NB4 (cell line): ENCODE results near the gene PDXK.

Experiments
- DNase-seq: peaks from one replicate; pipeline ENCODE4 v3.0.0; 2010; ENCODE audit warnings: low read depth
- H3K4me3 ChIP-seq: one replicate; pipeline ENCODE4 v1.5.1; 2011; ENCODE audit warnings: mild to moderate bottlenecking, low read depth, low read length, moderate library complexity
- MYC ChIP-seq: IDR thresholded peaks from 2 replicates; pipeline ENCODE4 v1.6.1; 2011; ENCODE audit warnings: low read depth, low read length
- POLR2A ChIP-seq: IDR thresholded peaks from 2 replicates; pipeline ENCODE4 v1.6.1; 2011; ENCODE audit warnings: mild to moderate bottlenecking; ENCODE audit not compliant: insufficient read length; ENCODE audit errors: extremely low read depth
- TF ChIP-seq, protein P1 (sequence below): IDR thresholded peaks from 2 replicates; pipeline ENCODE4 v1.6.1; 2011; ENCODE audit warnings: low read depth, low read length
- TF ChIP-seq, protein P2 (sequence below): IDR thresholded peaks from one replicate; pipeline ENCODE4 v1.5.1; 2012; ENCODE audit warnings: low read depth, low read length

Gene PDXK

DNA sequence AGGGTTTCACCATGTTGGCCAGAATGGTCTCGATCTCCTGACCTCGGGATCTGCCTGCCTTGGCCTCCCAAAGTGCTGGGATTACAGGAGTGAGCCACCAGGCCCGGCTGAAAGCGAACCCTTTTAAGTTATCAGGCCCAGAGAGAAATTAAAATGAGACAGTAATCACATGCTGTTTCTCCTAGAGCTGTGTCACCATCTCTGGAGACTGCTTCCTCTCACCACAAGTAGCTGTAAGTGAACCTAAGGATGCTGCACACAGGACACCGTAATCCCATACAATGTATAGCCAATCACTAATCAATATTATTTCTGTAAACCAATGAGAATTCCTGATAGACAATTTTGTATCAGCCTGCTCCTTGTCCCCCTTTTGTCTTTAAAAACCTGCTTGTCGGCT is 62.9 kb downstream of the PDXK start:
- TF ChIP-seq, protein P1, sequence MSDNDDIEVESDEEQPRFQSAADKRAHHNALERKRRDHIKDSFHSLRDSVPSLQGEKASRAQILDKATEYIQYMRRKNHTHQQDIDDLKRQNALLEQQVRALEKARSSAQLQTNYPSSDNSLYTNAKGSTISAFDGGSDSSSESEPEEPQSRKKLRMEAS: no peak
- no peak for TF ChIP-seq POLR2A
- no peak for TF ChIP-seq MYC
- TF ChIP-seq, protein P2, sequence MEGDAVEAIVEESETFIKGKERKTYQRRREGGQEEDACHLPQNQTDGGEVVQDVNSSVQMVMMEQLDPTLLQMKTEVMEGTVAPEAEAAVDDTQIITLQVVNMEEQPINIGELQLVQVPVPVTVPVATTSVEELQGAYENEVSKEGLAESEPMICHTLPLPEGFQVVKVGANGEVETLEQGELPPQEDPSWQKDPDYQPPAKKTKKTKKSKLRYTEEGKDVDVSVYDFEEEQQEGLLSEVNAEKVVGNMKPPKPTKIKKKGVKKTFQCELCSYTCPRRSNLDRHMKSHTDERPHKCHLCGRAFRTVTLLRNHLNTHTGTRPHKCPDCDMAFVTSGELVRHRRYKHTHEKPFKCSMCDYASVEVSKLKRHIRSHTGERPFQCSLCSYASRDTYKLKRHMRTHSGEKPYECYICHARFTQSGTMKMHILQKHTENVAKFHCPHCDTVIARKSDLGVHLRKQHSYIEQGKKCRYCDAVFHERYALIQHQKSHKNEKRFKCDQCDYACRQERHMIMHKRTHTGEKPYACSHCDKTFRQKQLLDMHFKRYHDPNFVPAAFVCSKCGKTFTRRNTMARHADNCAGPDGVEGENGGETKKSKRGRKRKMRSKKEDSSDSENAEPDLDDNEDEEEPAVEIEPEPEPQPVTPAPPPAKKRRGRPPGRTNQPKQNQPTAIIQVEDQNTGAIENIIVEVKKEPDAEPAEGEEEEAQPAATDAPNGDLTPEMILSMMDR: no peak
- no peak for DNase-seq
- H3K4me3 ChIP-seq: no peak overlapping the region

DNA sequence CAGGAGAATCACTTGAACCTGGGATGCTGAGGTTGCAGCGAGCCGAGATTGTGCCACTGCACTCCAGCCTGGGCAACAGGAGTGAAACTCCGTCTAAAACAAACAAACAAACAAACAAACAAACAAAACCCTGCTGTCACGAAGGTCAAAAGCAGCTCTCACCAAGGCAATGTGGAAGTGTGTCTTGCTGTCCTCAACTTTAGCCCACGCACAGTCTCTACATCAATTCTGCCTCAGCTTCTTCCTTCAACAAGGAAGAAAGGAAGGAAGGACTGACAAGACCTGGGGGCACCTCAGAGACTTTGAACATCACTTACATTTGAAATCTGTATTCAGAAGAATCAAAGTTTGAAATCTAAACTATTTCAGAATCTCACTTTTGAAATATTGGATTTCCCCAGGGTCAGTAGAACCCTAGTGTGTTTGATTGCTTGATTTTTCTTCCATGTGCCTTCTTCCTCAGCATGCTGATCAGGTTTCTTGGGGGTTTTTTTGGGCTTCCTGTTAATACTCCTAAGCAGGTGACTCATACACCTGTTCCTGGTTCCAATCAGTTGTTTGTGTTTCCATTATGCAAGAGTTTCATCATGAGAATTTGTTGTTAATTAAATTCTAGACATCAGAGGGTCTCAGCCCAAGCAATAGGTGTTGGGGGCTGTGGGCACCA is 63.6 kb downstream of the PDXK start:
- DNase-seq: no peak
- H3K4me3 ChIP-seq: no peak overlapping the region
- TF ChIP-seq POLR2A: no peak
- TF ChIP-seq, protein P1: no peak
- TF ChIP-seq, protein P2: no peak
- no peak for TF ChIP-seq MYC

DNA sequence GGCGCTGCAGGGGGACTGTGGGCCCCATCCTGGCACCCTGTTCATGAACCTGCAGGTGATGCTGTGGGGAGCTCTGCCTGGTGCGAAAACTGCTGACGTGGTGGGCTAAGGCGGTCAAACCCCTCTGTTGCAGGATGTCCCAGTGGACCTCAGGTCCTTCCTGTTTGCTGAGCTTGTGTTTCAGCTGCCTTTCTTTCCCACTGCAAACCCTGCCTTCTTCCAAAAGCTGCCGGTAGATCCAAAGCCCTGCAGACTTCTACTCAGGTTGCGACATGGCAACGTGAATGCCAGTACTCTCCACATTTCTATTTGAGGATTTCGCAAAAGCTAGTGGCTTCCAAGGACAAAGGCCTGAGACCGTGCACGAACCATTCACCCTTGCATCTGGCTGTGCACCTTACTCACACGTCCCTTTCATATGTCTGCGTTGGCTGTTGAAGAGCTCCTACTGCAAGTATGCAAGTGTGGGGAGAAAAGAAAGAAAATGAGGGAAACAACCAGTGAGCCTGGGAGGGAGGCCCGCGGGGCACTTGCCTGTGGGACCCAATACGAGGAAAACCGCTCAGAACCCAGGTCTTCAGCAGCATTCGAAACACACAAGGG is 64.3 kb downstream of the PDXK start:
- peak; percentile 87 for DNase-seq
- no peak overlapping the region for H3K4me3 ChIP-seq

DNA sequence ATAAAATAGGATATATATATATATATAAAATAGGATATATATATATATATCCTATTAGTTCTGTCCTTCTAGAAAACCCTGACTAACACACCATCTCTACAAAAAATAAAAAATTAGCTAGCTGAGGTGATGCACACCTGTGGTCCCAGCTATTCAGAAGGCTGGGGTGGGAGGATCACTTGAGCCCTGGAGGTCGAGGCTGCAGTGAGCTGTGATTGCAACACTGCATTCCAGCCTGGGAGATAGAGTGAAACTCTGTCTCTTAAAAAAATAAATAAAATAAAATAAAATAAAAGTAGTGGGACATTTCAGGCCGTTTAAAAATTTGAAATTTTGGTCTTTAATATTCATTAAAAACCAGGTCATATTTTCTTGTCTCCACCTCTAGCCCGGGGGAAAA is 66.2 kb downstream of the PDXK start:
- TF ChIP-seq POLR2A (no peak), MYC (no peak)
- TF ChIP-seq, protein P2: no peak
- TF ChIP-seq, protein P1: no peak
- no peak overlapping the region for H3K4me3 ChIP-seq
- DNase-seq: no peak

More for the DNA sequence above, 64.3 kb downstream of the PDXK start:
- no peak for TF ChIP-seq POLR2A
- TF ChIP-seq, protein P1: peak; percentile 21; the same call in 1 of the 2 replicates

DNA sequence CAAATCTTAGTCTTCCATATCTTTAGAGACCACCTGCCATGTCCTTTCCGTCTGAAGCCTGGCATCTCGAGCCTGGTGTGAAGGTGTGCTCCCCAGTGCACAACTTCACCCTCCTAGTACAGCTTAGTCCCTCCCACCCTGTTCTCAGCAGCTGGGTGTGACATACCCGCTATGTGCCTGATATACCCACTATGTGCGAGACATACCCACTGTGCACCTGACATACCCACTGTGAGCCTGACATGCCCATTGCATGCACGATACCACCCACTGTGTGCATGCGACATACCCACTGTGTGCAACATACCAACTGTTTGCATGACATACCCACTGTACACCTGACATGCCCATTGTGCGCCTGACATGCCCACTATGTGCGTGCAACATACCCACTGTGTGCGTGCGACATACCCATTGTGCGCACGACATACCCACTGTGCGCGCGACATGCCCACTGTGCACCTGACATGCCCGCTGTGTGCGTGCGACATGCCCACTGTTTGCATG is 67.4 kb downstream of the PDXK start:
- no peak for DNase-seq
- no peak for TF ChIP-seq MYC
- TF ChIP-seq, protein P1: no peak
- no peak for TF ChIP-seq POLR2A
- TF ChIP-seq, protein P2: no peak
- no peak overlapping the region for H3K4me3 ChIP-seq
